ENCODE measurements around the gene RERG.

The RERG gene

DNA sequence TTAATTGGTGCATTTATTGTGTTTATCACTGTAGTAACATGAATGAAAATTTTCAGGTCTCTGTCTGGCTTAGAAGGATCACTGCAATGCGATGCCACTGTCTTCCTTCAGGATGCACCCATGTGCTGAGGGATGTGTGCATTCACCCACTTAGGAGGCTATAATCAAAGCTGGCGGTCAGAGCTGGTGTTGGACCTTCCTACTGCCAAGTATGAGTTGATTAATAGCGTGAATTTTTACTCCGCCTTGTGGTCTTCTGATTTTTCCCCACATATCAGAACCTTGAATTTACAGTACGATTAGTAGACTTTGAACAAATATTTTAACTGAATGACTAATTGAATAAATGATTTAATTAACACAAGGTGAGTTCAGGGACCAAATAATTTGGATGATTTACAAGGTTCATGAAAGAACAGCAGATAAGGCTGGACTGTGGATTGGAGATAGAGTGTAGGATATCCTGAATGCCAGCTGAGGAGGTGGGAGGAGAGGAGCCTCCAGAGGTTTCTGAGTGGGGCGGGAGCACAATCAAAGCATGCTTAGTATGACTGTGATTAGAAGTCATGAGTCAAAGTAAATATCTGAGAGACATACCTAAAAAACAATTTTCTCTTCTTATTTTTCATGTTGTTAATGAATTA lies 50.1 kb downstream of the RERG start:
- H3K4me3 ChIP-seq (ENCODE audit: low read depth, low read length) = no peak overlapping the region
- TF ChIP-seq, protein P1, sequence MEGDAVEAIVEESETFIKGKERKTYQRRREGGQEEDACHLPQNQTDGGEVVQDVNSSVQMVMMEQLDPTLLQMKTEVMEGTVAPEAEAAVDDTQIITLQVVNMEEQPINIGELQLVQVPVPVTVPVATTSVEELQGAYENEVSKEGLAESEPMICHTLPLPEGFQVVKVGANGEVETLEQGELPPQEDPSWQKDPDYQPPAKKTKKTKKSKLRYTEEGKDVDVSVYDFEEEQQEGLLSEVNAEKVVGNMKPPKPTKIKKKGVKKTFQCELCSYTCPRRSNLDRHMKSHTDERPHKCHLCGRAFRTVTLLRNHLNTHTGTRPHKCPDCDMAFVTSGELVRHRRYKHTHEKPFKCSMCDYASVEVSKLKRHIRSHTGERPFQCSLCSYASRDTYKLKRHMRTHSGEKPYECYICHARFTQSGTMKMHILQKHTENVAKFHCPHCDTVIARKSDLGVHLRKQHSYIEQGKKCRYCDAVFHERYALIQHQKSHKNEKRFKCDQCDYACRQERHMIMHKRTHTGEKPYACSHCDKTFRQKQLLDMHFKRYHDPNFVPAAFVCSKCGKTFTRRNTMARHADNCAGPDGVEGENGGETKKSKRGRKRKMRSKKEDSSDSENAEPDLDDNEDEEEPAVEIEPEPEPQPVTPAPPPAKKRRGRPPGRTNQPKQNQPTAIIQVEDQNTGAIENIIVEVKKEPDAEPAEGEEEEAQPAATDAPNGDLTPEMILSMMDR (IDR thresholded peaks at IDR 0.05; ENCODE audit: control insufficient read depth, extremely low read depth, insufficient read depth) = no peak
- no peak for DNase-seq (ENCODE audit: low read depth)

DNA sequence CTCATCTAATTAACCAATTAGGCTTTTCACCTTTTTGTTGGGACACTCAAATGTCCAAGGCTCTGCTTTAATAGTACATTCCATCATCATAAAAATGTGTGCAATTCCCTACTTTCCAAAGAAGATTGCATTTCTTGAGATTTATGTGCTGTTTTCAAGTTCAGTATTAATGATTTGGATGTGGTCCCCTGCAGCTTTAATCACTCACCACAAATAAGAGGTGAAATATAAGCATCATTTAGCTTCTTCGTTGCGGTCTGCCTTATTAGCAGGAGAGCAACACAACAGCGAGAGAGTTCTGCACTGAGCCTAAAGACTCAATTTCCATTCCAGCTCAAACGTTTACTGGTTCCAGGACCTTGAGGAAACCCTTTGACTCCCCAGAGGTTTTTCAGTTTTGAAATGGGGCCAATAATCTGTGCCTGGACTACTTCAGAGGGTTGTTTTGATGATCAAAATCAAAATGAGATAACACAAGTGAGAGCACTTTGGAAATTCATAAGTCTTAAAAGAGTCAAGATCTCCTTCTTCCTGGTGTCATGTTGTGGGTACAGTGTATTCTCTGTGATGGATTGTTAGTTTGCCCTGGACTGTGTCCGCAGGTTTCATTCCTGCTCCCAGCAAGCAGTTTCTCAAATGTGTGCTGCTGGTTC lies 53.1 kb downstream of the RERG start:
- no peak overlapping the region for H3K4me3 ChIP-seq (ENCODE audit: low read depth, low read length)
- TF ChIP-seq, protein P1 (IDR thresholded peaks at IDR 0.05; ENCODE audit: control insufficient read depth, extremely low read depth, insufficient read depth) = no peak
- DNase-seq (ENCODE audit: low read depth) = no peak

DNA sequence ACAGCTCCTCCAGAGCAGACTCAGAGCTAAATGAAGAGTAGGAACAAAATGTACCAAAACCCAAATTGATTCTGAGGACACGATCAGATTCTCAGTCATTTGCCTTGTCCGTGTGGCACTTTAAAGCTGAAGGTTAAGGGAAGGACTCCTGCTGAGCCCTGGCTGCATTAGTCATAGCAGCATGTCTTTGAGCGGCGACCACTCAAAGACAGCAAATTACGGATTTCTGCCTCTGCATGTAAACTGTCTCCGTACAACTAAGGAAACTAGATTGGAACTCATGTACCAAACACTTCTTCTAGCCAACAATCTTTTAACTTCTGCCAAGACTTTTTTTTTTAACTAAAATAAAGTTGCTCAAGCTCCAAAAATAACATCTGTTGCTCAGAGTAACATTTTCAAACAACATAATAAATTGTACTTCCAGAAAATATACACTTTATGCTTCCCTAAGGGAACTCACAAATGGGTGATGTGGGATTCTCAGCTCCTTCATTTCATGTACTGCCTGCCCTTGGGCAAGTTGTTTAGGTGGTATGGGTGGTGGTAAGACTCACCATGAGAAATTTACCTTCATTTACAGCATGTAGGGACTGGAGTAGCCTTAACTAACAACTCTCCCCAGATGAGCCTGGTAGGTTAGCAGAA lies 56.1 kb downstream of the RERG start:
- H3K4me3 ChIP-seq (ENCODE audit: low read depth, low read length) = no peak overlapping the region
- TF ChIP-seq, protein P1 (IDR thresholded peaks at IDR 0.05; ENCODE audit: control insufficient read depth, extremely low read depth, insufficient read depth) = no peak
- DNase-seq (ENCODE audit: low read depth) = no peak

DNA sequence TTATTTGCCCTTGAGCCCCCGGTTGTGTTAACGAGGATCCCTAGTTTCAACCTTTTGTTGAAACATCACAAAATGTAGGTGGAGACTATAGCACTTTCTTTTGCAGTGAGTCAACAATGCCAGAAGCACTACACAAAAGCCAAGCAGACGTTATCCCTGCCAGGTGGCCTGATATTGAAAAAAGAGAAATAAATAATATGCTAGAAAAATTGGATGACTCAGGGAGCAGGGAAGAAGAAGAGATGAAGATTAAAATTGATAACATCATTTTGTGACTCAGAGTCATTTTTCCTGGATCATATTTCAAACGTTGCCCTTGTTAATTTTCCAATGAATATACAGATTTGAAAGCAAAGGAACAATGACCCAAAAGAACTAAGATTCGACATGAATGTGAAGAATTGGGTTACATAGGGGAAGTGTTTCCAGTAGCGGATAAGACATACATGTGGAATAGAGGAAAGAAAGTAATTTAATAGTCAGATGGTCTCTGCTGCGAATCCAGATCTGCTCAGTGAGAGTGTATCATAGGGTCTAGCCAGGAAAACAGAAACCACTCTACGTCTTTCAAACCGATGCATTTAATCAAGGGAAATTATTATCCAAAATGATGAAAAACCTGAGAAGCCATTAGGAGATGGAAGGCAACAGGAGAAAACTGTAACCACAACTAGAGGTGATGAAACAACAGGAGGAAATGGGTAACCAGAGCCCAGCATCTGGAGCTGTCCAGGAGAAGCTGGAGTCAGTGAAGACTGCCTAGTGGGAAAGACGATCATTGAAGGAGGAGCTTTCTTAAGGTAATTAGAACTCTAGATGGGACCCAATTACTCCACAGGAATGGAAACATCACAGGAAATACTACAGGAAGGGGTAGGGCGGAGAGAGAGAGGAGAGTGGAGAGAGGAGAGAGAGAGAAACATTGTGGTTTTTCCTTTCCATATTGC lies 57.9 kb downstream of the RERG start:
- no peak for DNase-seq (ENCODE audit: low read depth)
- TF ChIP-seq, protein P1 (IDR thresholded peaks at IDR 0.05; ENCODE audit: control insufficient read depth, extremely low read depth, insufficient read depth) = no peak
- no peak overlapping the region for H3K4me3 ChIP-seq (ENCODE audit: low read depth, low read length)

DNA sequence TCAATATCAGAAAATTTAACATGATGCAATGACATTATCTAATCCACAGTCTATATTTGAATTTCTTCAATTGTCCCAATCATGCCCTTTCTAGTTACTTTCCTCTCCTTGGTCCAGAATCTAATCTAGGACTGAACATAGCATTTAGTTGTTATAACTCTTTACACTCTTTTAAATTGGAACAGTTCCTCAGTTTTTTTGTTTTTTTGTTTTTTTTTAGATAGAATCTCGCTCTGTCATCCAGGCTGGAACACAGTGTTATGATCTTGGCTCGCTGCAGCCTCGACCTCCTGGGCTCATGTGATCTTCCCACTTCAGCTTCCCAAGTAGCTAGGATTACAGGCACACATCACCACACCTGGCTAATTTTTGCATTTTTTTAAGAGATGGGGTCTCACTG lies 63.1 kb downstream of the RERG start:
- DNase-seq (ENCODE audit: low read depth) = no peak
- TF ChIP-seq, protein P1 (IDR thresholded peaks at IDR 0.05; ENCODE audit: control insufficient read depth, extremely low read depth, insufficient read depth) = no peak
- no peak overlapping the region for H3K4me3 ChIP-seq (ENCODE audit: low read depth, low read length)

DNA sequence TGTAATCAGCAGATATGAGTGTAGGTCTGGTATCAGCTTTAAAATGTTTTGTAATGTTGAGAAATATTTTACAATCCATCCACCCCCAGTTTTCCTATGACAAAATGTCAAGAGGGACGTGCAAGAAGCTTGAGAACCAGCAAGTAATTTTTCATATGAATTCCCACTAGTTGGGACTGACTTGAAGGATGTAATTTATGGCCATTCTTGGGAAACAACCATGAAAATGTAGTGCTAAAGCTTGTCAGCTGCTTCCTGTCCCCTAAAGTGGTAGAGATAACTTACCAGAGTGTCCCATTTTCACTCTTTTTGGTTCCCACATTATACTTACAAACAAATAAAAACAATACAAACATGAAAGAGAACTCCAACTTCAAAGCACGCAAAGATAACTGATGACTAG lies 63.9 kb downstream of the RERG start:
- H3K4me3 ChIP-seq (ENCODE audit: low read depth, low read length) = no peak overlapping the region
- TF ChIP-seq, protein P1 (IDR thresholded peaks at IDR 0.05; ENCODE audit: control insufficient read depth, extremely low read depth, insufficient read depth) = no peak
- DNase-seq (ENCODE audit: low read depth) = no peak
